Stimulated activated CD8-positive, alpha-beta memory T cell treated with anti-CD3 and anti-CD28 coated beads, Interleukin-4, amount 100 ng/mL, for 4 hours (primary cell): ENCODE results near the gene TNFSF10.

Source experiments
- DNase-seq, 2 donors: peaks; one replicate each; pipeline ENCODE4 v3.0.0-alpha.2; 2020; ENCODE audit warnings: low read depth in 2 of 2, low spot score in 1 of 2

TNFSF10 gene

DNA sequence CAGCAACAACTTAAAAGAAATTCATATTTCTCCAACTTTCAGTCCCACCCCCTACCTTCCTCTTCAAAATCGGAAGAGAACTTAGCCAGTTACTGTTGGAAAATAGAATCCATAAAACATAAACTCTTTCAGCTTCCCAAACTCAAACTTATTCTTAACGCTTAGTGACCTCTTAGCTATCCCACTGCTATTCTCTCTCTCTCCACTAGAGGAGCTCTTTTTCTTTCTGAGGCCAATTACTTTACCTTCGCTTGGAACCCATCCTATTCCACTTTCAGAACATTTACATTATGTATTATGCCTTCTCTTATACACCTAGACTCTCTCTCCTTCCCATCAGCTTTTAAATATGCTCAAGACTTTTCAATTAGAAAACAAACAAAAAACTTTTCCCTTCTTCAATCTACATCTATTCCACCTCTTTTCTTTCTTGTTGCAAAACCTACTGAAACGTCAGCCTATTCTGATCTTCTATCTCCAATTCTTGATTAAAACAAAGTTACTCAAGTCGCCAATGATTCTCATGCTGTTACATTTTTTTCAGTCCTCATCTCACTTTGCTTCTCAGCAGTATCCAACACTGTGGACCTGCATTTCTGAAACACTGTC, 61.6 kb downstream of the TNFSF10 start:
- DNase-seq = no peak

GRCh38 chr3:172456404-172456803, 66.8 kb downstream of the TNFSF10 start:
- DNase-seq = no peak
